ENCODE results near the gene TRIM43B.

DNA sequence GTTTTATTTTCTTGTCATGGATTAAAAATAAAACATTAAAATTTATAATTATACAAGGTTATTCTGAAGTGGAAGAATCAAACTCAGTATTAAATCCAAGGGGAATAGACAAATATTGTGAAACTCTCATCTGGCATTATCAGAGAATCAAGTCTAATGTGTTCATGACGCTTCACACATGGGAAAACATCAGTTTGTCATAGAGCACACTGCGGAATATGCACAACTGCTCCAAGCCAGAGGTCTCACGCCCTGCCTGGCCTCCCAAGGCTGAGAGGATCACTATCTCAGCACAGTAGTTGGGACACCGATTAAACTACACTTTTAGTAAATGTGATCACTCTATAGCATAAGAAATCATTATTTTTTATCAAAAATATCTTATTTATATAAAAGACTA, 20.7 kb upstream of the TRIM43B start:
- TF ChIP-seq, protein P1, sequence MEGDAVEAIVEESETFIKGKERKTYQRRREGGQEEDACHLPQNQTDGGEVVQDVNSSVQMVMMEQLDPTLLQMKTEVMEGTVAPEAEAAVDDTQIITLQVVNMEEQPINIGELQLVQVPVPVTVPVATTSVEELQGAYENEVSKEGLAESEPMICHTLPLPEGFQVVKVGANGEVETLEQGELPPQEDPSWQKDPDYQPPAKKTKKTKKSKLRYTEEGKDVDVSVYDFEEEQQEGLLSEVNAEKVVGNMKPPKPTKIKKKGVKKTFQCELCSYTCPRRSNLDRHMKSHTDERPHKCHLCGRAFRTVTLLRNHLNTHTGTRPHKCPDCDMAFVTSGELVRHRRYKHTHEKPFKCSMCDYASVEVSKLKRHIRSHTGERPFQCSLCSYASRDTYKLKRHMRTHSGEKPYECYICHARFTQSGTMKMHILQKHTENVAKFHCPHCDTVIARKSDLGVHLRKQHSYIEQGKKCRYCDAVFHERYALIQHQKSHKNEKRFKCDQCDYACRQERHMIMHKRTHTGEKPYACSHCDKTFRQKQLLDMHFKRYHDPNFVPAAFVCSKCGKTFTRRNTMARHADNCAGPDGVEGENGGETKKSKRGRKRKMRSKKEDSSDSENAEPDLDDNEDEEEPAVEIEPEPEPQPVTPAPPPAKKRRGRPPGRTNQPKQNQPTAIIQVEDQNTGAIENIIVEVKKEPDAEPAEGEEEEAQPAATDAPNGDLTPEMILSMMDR (optimal IDR thresholded peaks at IDR 0.05 in 1 of 3, IDR thresholded peaks at IDR 0.05 in 1 of 3, conservative IDR thresholded peaks at IDR 0.05 in 1 of 3; ENCODE audit: extremely low read depth in 1 of 3, insufficient read depth in 2 of 3, low read length in 3 of 3), result no peak
- no peak for TF ChIP-seq EZH2 (IDR thresholded peaks at IDR 0.05; ENCODE audit: low read length)

Data from keratinocyte (primary cell).